ENCODE data around the gene MPRIP. TPM values are rescaled to one million over a fixed set of nuclear protein-coding genes. Genes with fewer than 3 reads are reported as not detected.
"Not testable (repeated sequence)": the region's sequence is repeated elsewhere in the genome, so short reads cannot be mapped to it uniquely, and the experiment has no call there.

MPRIP gene
- total RNA-seq, 2 donors from 2014 or later, result 268 to 269 TPM

DNA sequence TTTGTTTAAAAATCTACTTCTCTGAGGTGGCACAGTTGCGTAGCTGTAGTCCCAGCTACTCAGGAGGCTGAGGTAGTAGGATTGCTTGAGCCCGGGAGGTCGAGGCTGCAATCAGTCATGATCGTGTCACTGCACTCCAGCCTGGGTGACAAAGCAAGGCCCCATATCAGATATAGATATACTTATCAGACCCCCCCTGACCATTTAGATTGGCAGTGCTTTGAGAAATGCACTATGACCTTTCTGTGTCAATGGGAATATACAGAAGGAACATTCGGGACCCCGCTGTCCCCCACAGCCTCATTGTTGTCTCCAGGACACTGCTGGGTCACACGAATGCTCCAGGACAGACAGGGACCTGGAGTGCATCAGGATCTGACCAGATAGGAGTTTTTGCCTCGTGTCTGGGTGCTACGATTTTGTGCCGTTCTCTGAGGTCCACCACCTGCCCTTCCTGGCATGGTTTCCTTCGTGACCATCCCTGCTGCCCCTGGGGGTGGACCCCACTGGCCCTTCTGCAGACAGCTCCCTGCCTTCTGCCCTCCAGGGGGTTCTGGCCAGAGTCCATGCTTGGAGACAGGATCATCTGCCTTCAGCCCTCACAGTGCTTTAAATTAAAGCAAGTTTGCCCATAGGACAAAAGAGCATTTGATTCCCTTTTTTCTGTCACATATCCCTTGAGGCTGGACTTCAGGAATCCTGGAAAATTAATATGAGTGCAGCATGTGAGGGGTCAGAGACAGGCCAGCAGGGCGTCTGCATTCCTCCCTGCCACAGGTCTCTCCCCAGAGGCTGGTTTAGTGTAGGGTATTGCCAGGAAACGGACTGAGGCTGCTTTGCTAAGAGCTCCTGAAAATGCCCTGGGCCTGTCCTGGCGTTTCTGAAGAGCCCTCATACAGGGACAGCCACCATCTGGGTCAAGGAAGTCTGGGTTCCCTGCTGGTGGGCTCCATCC lies 144.6 kb downstream of the MPRIP start:
- H3K4me1 Mint-ChIP-seq, result peaks cover 35% of the 10 kb centered on the region
- ATAC-seq, result no peak
- peak overlapping the region; percentile 76 for H3K4me3 Mint-ChIP-seq
- DNase-seq, result no peak
- H3K27ac Mint-ChIP-seq, result peak overlapping the region; percentile 100
- no peaks in the 10 kb centered on the region for H3K36me3 Mint-ChIP-seq (ENCODE audit: low read depth)
- H3K9me3 ChIP-seq (ENCODE audit: control insufficient read depth, low read length, poor library complexity, severe bottlenecking), result no peaks in the 10 kb centered on the region
- no peaks in the 10 kb centered on the region for H3K27me3 Mint-ChIP-seq

DNA sequence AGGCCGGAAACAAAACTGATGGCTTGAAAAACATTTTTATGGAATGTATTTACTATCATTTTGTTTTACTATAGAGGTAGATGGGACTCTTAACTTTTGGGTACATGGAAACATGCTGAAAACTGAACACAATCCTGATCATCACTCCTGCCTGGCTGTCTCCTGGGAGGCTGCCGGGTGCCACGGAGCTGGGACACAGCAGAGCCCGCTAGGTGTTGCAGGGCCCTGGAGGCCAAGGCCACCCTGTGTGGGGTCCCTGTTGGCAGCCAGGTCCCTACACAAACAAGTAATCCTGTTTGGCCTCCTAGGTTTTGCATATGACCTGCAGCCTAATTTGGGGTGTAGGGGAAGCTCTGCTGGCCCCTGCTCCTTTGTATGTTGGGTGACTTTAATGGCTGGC lies 146.3 kb downstream of the MPRIP start:
- no peak for DNase-seq
- no peak for ATAC-seq
- H3K4me3 Mint-ChIP-seq, result no peak overlapping the region
- no peaks in the 10 kb centered on the region for H3K9me3 ChIP-seq (ENCODE audit: control insufficient read depth, low read length, poor library complexity, severe bottlenecking)
- peaks cover 27% of the 10 kb centered on the region for H3K4me1 Mint-ChIP-seq
- H3K27ac Mint-ChIP-seq, result peak overlapping the region; percentile 100
- no peaks in the 10 kb centered on the region for H3K27me3 Mint-ChIP-seq
- H3K36me3 Mint-ChIP-seq (ENCODE audit: low read depth), result no peaks in the 10 kb centered on the region

DNA sequence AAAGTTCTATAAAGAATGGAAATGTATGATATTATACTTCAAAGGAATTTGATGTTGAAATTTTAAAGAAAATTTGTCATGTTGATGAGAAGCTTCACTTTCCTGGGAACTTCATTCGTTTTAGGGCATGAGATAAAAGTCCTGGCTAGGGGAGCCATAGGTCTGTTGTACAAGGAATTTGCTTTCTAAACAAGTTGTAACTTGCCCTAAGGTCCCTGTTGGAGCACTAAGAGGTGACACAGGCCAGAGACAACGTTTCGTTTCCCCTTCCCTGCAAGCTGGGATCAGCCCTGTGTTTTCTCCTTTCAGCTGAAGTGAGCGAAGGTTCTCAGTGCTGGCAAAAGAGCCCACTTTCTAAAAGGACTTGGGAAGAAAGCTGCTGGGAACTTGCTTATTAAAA lies 147.3 kb downstream of the MPRIP start:
- no peak overlapping the region for H3K4me3 Mint-ChIP-seq
- no peak for DNase-seq

DNA sequence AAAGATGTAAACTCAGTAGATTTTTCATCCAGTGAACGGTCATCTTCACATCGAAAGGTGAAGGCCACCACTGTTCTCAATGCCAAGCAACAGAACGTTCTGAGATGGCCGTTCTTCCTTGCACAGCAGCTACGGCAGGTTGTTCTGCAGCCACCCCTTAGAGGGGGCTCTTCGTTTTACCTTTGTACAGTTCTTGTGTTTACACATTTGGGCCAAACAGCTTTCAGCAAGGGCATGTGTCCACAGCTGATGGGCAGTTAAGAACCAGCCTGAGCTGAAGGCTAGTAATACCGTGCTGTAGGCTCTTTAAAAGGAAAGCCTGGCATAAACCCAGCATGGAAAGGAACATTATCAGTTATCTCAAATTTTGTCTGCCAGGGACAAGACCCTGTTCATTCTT lies 147.9 kb downstream of the MPRIP start:
- Mint-ChIP-seq H3K4me1 (peaks cover 15% of the 10 kb centered on the region), H3K36me3 (ENCODE audit: low read depth) (no peaks in the 10 kb centered on the region), H3K27ac (no peak overlapping the region), H3K4me3 (no peak overlapping the region), H3K27me3 (no peaks in the 10 kb centered on the region)
- ATAC-seq, result no peak
- no peaks in the 10 kb centered on the region for H3K9me3 ChIP-seq (ENCODE audit: control insufficient read depth, low read length, poor library complexity, severe bottlenecking)
- DNase-seq, result no peak

More for the DNA sequence above, 147.3 kb downstream of the MPRIP start:
- H3K27me3 Mint-ChIP-seq, result no peaks in the 10 kb centered on the region
- ATAC-seq, result no peak
- H3K36me3 Mint-ChIP-seq (ENCODE audit: low read depth), result no peaks in the 10 kb centered on the region
- no peak overlapping the region for H3K27ac Mint-ChIP-seq
- no peaks in the 10 kb centered on the region for H3K9me3 ChIP-seq (ENCODE audit: control insufficient read depth, low read length, poor library complexity, severe bottlenecking)
- H3K4me1 Mint-ChIP-seq, result peaks cover 20% of the 10 kb centered on the region

DNA sequence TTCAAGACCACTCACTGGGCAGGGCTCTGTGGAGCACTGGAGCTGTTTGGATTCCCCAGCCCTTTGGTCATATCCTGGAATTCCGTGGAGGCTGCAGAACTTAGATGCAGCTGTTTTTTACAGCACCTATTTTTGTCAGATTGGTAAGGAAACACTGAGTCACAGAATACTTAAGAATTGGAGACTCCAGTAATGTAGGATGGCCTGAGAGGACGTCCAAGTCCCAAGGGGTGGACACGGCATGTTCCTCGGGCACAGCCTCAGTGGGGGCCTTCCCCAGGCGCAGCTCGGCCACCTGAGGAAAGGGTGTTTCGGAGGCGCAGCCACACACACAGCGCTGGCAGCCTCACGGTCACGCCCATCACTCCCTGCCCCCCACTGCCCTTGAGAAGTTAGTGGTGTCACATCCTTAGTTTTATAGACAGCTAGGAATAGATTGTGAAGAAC lies 149.1 kb downstream of the MPRIP start:
- no peak overlapping the region for H3K4me3 Mint-ChIP-seq
- peaks cover 5% of the 10 kb centered on the region for H3K4me1 Mint-ChIP-seq
- H3K9me3 ChIP-seq (ENCODE audit: control insufficient read depth, low read length, poor library complexity, severe bottlenecking), result no peaks in the 10 kb centered on the region
- H3K36me3 Mint-ChIP-seq (ENCODE audit: low read depth), result no peaks in the 10 kb centered on the region
- H3K27ac Mint-ChIP-seq, result no peak overlapping the region
- no peak for ATAC-seq
- no peak for DNase-seq
- no peaks in the 10 kb centered on the region for H3K27me3 Mint-ChIP-seq

DNA sequence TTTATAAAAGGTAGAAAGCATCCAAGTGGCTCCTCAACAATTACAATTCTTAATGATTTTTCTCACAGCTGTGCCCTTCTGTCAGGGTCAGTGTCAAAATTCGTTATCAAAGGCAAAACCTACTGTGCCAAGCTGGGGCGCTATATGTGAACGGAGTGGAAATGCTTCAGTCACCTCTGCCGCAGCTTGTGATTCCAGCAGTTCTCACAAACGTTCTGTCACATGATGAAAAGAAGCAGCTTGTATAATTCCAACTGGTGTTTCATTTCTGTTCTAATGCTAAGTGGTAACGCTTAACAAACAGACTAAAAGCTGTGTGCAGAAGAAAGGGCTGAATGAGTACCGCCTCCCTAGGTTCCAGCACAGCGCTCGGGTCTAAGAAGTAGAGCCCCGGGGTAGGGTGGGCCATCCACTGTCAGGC lies 149.7 kb downstream of the MPRIP start:
- Mint-ChIP-seq H3K36me3 (ENCODE audit: low read depth) (no peaks in the 10 kb centered on the region), H3K27me3 (no peaks in the 10 kb centered on the region), H3K4me1 (peaks cover 4% of the 10 kb centered on the region), H3K27ac (no peak overlapping the region), H3K4me3 (no peak overlapping the region)
- DNase-seq (no peak), ATAC-seq (no peak)
- H3K9me3 ChIP-seq (ENCODE audit: control insufficient read depth, low read length, poor library complexity, severe bottlenecking), result no peaks in the 10 kb centered on the region

DNA sequence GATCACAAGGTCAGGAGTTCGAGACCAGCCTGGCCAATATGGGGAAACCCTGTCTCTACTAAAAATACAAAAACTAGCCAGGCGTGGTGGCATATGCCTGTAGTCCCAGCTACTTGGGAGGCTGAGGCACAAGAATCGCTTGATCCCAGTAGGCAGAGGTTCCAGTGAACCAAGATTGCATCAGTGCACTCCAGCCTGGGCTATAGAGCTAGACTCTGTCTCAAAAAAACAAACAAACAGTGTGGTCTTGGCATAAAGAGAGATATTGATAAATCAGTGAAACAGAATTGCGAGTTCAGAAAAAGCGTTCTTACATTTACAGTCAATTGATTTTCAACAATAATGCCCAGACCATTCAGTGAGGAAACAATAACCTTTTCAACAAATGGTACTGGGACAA lies 153.2 kb downstream of the MPRIP start:
- DNase-seq; H3K9me3 ChIP-seq (ENCODE audit: control insufficient read depth, low read length, poor library complexity, severe bottlenecking); H3K36me3 Mint-ChIP-seq (ENCODE audit: low read depth); ATAC-seq; H3K4me3 Mint-ChIP-seq; H3K4me1 Mint-ChIP-seq; H3K27ac Mint-ChIP-seq; H3K27me3 Mint-ChIP-seq: not testable (repeated sequence)

DNA sequence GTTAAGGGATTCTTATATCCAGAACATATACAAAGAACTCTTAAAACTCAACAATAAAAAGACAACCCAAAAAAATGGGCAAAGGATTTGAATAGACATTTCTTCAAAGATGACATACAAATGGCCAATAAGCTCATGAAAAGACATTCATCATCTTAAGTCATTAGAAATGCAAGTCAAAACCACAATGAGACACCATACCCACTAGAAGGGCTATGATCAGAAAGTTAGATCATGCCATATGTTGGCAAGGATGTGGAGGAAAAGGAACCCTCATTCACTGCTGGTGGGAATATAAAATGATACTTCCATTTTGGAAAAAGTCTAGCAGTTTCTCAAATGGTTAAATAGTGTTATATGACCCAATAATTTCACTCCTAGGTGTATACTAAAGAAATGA lies 154.5 kb downstream of the MPRIP start:
- no peak for ATAC-seq
- Mint-ChIP-seq H3K36me3 (ENCODE audit: low read depth) (no peaks in the 10 kb centered on the region), H3K4me1 (peaks cover 7% of the 10 kb centered on the region), H3K4me3 (no peak overlapping the region), H3K27ac (peak overlapping the region; percentile 4), H3K27me3 (no peaks in the 10 kb centered on the region)
- no peaks in the 10 kb centered on the region for H3K9me3 ChIP-seq (ENCODE audit: control insufficient read depth, low read length, poor library complexity, severe bottlenecking)
- no peak for DNase-seq

DNA sequence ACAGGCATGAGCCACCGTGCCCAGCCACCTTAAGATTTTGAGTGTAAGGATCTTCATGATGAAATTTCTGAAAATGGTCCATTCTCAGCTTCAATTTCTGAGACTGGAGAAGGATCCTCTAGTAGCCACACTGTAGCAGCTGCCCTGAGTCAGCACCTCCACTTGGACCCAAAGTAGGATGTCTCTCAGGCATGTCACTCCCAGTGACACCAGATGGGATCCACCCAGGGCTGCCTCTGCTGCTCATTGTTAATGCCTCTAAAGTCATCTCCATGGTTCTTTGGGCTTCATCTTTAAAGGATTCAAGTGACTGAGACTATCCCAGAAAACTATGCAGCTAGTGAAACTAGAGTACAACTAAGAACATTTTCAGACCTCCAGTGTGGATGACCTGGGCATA lies 156.0 kb downstream of the MPRIP start:
- Mint-ChIP-seq H3K36me3 (ENCODE audit: low read depth) (peaks cover 3% of the 10 kb centered on the region), H3K27me3 (no peaks in the 10 kb centered on the region), H3K4me1 (peaks cover 11% of the 10 kb centered on the region), H3K4me3 (no peak overlapping the region), H3K27ac (peak overlapping the region; percentile 68)
- no peaks in the 10 kb centered on the region for H3K9me3 ChIP-seq (ENCODE audit: control insufficient read depth, low read length, poor library complexity, severe bottlenecking)
- DNase-seq (no peak), ATAC-seq (no peak)

DNA sequence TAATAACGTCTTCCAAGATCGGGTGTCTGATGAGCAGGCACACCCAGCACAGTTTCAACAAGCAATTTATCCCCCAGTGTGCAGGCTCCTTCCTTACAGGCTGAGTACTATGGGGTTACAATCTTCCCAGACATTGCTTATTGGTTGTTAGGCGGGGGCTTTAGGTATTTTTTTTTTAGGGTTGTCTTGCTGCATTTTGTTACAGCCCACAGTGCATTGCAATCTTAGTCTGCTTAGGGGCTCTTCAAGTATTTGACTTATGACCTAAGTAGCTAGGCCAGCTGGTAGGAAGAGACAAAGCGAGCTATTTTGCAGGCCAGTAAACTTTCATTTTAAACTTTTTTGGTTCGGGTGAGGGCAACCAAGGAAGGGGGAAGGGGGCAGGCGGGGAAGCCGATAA lies 158.1 kb downstream of the MPRIP start:
- ATAC-seq (no peak), DNase-seq (no peak)
- Mint-ChIP-seq H3K4me1 (peaks cover 29% of the 10 kb centered on the region), H3K36me3 (ENCODE audit: low read depth) (peaks cover 3% of the 10 kb centered on the region), H3K4me3 (no peak overlapping the region), H3K27me3 (no peaks in the 10 kb centered on the region), H3K27ac (peak overlapping the region; percentile 43)
- H3K9me3 ChIP-seq (ENCODE audit: control insufficient read depth, low read length, poor library complexity, severe bottlenecking), result no peaks in the 10 kb centered on the region

DNA sequence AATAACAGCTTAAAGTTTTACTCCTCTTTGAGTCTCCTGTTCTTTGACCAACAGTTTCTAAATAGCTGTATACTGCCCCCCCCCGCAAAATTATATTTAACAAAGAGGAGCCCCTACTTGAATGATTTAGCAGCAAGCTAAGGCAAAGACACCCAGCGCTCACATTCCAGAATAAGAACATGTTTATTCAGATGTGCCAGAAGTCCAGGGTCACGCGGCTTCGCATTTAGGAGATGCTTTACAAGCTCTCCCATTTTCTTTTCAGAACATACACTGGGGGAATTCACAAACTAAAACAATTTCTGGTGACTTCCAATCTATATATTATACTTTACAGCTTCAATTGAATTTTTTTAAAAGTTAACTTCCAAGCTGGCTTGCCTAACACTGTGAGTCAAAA lies 158.6 kb downstream of the MPRIP start:
- Mint-ChIP-seq H3K27me3 (no peaks in the 10 kb centered on the region), H3K27ac (no peak overlapping the region)
- no peak for ATAC-seq

DNA sequence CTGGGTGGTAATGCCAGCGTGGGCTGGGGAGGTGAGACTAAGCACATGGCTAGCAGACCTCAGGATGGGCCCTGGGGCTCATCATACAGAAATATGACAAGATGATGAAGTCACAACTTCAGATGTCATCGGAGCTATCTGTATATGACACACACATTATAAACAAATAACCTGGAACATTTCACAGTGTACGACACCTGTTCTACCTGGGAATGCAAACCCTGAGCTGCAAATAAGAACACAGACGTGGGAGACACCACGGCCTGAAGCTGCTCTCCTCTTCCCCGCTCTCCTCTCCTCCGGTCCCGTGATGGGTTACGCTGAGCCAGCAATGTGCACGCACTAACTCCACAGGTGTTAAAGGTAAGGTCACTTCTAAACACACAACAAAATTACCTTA lies 159.0 kb downstream of the MPRIP start:
- DNase-seq, result no peak
- Mint-ChIP-seq H3K27me3 (no peaks in the 10 kb centered on the region), H3K27ac (no peak overlapping the region), H3K4me3 (no peak overlapping the region), H3K4me1 (peaks cover 31% of the 10 kb centered on the region), H3K36me3 (ENCODE audit: low read depth) (peaks cover 3% of the 10 kb centered on the region)
- ATAC-seq, result no peak
- H3K9me3 ChIP-seq (ENCODE audit: control insufficient read depth, low read length, poor library complexity, severe bottlenecking), result no peaks in the 10 kb centered on the region

More for the DNA sequence above, 158.6 kb downstream of the MPRIP start:
- no peak for DNase-seq
- no peaks in the 10 kb centered on the region for H3K9me3 ChIP-seq (ENCODE audit: control insufficient read depth, low read length, poor library complexity, severe bottlenecking)
- no peak overlapping the region for H3K4me3 Mint-ChIP-seq
- H3K4me1 Mint-ChIP-seq, result peaks cover 31% of the 10 kb centered on the region
- peaks cover 3% of the 10 kb centered on the region for H3K36me3 Mint-ChIP-seq (ENCODE audit: low read depth)

DNA sequence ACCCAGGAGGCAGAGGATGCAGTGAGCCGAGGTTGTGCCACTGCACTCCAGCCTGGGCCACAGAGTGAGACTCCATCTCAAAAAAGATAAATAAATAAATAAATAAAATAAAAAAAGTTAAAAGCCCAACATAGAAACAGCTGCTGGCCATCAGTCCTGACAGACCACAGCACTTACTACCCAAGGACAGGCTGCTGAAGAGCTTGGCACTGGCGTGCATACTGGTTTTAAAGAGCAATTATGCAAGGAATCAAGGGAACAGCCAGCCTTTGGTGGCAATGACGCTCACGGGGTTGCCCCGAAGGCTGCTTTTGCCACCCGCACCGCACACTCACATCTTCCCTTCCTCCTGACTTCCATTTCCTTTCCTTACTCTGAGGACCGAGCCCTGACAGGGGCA lies 159.7 kb downstream of the MPRIP start:
- Mint-ChIP-seq H3K4me1 (peaks cover 31% of the 10 kb centered on the region), H3K27ac (no peak overlapping the region), H3K27me3 (no peaks in the 10 kb centered on the region), H3K36me3 (ENCODE audit: low read depth) (peaks cover 3% of the 10 kb centered on the region), H3K4me3 (peak overlapping the region; percentile 10)
- H3K9me3 ChIP-seq (ENCODE audit: control insufficient read depth, low read length, poor library complexity, severe bottlenecking), result no peaks in the 10 kb centered on the region
- DNase-seq, result no peak
- no peak for ATAC-seq

Measured in T-helper 17 cell (primary cell).